Measurements from ENCODE around the gene ATP8B1.
"Not testable (repeated sequence)": the region's sequence is repeated elsewhere in the genome, so short reads cannot be mapped to it uniquely, and the experiment has no call there.

Gene ATP8B1

DNA sequence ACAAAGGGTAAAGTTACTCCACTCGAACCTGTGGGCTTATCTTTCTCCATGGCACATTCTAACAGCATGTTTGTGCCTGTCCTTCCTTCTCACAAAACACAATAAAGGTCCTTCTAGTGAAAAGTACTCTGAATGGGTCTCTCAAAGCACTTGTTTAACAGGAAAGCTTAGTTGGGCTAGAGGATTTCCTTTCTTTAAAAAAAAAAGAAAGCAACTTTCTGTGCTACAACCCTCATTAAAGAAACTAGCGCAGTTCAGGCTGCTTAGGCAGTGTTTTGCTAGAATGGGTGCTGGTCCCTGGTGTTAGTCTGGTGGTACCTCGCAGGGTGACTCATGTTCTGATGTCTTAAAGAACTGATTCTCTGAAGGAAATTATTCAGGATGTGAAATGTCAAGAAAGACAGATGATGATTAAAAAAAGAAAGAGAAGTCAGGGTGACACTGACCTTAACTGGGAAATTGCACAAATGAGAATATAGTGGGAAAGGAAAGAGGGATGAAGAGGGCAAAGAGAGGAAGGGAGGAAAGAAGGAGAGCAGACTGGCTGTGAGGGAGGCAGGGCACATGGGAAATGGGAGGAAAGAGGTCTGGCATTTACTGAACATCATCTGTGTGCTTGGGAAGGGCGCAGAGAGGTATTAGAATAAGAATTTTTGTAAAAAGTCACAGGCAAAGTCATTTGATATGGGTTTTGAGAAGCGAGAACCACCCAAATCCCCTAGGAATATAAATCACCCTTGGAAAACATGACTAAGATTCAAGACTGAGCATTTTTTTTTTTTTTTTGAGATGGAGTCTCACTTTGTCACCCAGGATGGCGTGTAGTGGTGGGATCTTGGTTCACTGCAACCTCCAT lies 74.9 kb downstream of the ATP8B1 start:
- Histone ChIP-seq H4K20me1 (peaks cover 0 to 8% (median 0%) of the 10 kb centered on the region in 11 experiments; a peak in 4 of 22 replicates), H3K4me1 (peaks cover 0 to 37% (median 23%) of the 10 kb centered on the region in 10 experiments; a peak in 18 of 20 replicates), H3K36me3 (0 out of 22 replicates have a peak, but pooled peaks cover 0 to 8% (median 0%) of the 10 kb centered on the region in 11 experiments), H3K27ac (peak overlapping the region in 5 of 11 experiments; percentile 4 to 36 (median 12); a peak in 4 of 22 replicates), H3K9ac (no peak overlapping the region), H3K27me3 (no peaks in the 10 kb centered on the region), H3K4me3 (no peak overlapping the region), H3K4me2 (peak overlapping the region in 10 of 11 experiments; percentile 4 to 78 (median 37); a peak in 18 of 22 replicates), H3K9me3 (replicated peaks in 1 of 11) (peaks cover 17 to 30% (median 23%) of the 10 kb centered on the region in 11 experiments)
- no peak for TF ChIP-seq Cebpa-rat (IDR thresholded peaks at IDR 0.05)

DNA sequence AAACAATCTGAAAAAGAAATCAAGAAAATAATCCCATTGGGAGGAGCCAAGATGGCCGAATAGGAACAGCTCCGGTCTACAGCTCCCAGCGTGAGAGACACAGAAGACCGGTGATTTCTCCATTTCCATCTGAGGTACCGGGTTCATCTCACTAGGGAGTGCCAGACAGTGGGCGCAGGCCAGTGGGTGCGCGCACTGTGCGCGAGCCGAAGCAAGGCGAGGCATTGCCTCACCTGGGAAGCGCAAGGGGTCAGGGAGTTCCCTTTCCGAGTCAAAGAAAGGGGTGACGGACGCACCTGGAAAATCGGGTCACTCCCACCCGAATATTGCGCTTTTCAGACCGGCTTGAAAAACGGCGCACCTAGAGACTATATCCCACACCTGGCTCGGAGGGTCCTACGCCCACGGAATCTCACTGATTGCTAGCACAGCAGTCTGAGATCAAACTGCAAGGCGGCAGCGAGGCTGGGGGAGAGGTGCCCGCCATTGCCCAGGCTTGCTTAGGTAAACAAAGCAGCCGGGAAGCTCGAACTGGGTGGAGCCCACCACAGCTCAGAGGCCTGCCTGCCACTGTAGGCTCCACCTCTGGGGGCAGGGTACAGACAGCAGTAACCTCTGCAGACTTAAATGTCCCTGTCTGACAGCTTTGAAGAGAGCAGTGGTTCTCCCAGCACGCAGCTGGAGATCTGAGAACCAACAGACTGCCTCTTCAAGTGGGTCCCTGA lies 83.7 kb downstream of the ATP8B1 start:
- H3K27ac ChIP-seq, H3K4me3 ChIP-seq, H3K27me3 ChIP-seq, H3K4me1 ChIP-seq, H4K20me1 ChIP-seq, H3K9ac ChIP-seq, H3K4me2 ChIP-seq: not testable (repeated sequence)
- peaks cover 0 to 13% (median 3%) of the 10 kb centered on the region in 11 experiments; a peak in 12 of 22 replicates for H3K36me3 ChIP-seq
- peaks cover 51 to 55% (median 54%) of the 10 kb centered on the region in 11 experiments for H3K9me3 ChIP-seq (replicated peaks in 1 of 11)

DNA sequence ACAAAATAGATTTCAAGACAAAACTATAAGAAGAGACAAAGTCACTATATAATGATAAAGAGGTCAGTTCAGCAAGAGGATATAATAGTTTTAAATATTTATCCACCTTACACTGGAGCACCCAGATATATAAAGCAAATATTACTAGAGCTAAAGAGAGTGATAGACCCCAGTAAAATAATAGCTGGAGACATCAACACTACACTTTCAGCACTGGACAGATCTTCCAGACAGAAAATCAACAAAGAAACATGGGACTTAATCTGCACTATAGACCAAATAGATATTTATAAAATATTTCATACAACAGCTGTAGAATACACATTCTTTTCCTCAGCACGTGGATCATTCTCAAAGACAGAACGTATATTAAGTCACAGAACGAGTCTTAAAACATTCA lies 86.6 kb downstream of the ATP8B1 start:
- TF ChIP-seq Cebpa-rat (IDR thresholded peaks at IDR 0.05) = no peak
- Histone ChIP-seq H3K27me3 (no peaks in the 10 kb centered on the region), H3K9ac (no peak overlapping the region), H3K4me2 (no peak overlapping the region), H4K20me1 (peaks cover 0 to 10% (median 0%) of the 10 kb centered on the region in 11 experiments; a peak in 4 of 22 replicates), H3K9me3 (replicated peaks in 1 of 11) (peaks cover 60 to 77% (median 69%) of the 10 kb centered on the region in 11 experiments), H3K4me3 (no peak overlapping the region), H3K4me1 (peaks cover 0 to 11% (median 0%) of the 10 kb centered on the region in 10 experiments; a peak in 7 of 20 replicates), H3K27ac (no peak overlapping the region), H3K36me3 (peaks cover 0 to 18% (median 8%) of the 10 kb centered on the region in 11 experiments; a peak in 12 of 22 replicates)

DNA sequence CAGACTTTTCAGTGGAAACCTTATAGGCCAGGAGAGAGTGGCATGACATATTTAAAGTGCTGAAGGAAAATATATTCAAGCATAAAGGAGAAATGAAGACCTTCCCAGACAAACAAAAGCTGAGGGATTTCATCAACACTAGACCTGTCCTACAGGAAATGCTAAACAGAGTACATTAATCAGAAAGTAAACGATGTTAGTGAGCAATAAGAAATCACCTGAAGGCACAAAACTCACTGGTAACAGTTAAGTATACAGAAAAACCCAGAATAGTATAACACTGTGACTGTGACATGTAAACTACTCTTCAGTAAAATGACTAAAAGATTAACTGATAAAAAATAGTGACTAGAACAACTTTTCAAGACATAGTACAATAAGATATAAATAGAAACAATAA lies 87.4 kb downstream of the ATP8B1 start:
- Histone ChIP-seq H4K20me1 (peaks cover 0 to 13% (median 0%) of the 10 kb centered on the region in 11 experiments; a peak in 4 of 22 replicates), H3K36me3 (peaks cover 0 to 18% (median 8%) of the 10 kb centered on the region in 11 experiments; a peak in 12 of 22 replicates), H3K4me2 (no peak overlapping the region), H3K4me1 (peaks cover 0 to 11% (median 0%) of the 10 kb centered on the region in 10 experiments; a peak in 7 of 20 replicates), H3K9ac (no peak overlapping the region), H3K27me3 (no peaks in the 10 kb centered on the region), H3K9me3 (replicated peaks in 1 of 11) (peaks cover 60 to 77% (median 69%) of the 10 kb centered on the region in 11 experiments), H3K4me3 (no peak overlapping the region), H3K27ac (no peak overlapping the region)
- TF ChIP-seq Cebpa-rat (IDR thresholded peaks at IDR 0.05) = no peak

DNA sequence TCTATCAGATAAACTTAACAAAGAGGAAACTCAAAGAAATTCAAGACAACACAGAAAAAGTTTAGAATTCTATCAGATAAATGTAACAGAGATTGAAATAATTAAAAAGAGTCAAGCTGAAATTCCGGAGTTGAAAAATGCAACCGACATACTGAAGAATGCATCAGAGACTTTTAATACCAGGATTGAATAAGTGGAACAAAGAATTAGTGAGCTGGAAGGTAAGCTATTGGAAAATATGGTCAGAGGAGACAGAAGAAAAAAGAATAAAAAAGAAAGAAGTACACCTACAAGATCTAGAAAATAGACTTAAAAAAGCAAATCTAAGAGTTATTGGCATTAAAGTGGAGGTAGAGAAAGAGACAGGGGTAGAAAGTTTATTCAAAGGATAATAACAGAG lies 88.0 kb downstream of the ATP8B1 start:
- no peaks in the 10 kb centered on the region for H3K27me3 ChIP-seq
- H3K4me1 ChIP-seq = peaks cover 0 to 11% (median 2%) of the 10 kb centered on the region in 10 experiments; a peak in 8 of 20 replicates
- H3K9ac ChIP-seq = no peak overlapping the region
- no peak for TF ChIP-seq Cebpa-rat (IDR thresholded peaks at IDR 0.05)
- no peak overlapping the region for H3K4me2 ChIP-seq
- peaks cover 0 to 18% (median 8%) of the 10 kb centered on the region in 11 experiments; a peak in 12 of 22 replicates for H3K36me3 ChIP-seq
- H3K27ac ChIP-seq = no peak overlapping the region
- no peak overlapping the region for H3K4me3 ChIP-seq
- H3K9me3 ChIP-seq (replicated peaks in 1 of 11) = peaks cover 60 to 77% (median 69%) of the 10 kb centered on the region in 11 experiments
- peaks cover 0 to 13% (median 0%) of the 10 kb centered on the region in 11 experiments; a peak in 4 of 22 replicates for H4K20me1 ChIP-seq

DNA sequence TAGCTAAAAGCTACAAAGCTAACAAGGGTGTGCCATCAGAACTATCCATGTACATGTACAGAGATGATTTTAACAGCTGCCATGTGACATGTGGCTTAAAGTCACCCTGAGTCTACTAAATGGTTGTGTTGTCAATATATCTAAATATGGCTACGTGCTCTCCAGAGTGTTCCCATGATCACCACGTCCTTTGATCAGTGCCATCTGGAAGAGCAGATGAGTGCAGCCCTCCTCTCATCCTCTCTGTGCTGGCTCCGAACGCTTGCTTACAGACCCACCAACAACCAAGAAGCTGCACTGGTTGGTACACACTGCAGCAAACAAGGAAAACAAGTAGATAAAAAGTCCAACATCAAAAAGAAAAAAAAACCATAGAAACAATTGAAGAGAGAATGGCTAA lies 92.9 kb downstream of the ATP8B1 start:
- Histone ChIP-seq H3K4me1 (peaks cover 0 to 11% (median 6%) of the 10 kb centered on the region in 10 experiments; a peak in 8 of 20 replicates), H3K27me3 (no peaks in the 10 kb centered on the region), H3K36me3 (peaks cover 0 to 18% (median 9%) of the 10 kb centered on the region in 11 experiments; a peak in 14 of 22 replicates), H3K9ac (no peak overlapping the region), H3K4me2 (peak overlapping the region in 1 of 11 experiments; percentile 12; a peak in 1 of 22 replicates), H3K9me3 (replicated peaks in 1 of 11) (peaks cover 17 to 42% (median 31%) of the 10 kb centered on the region in 11 experiments), H3K27ac (no peak overlapping the region), H4K20me1 (peaks cover 0 to 32% (median 0%) of the 10 kb centered on the region in 11 experiments; a peak in 6 of 22 replicates), H3K4me3 (no peak overlapping the region)
- TF ChIP-seq Cebpa-rat (IDR thresholded peaks at IDR 0.05) = no peak

DNA sequence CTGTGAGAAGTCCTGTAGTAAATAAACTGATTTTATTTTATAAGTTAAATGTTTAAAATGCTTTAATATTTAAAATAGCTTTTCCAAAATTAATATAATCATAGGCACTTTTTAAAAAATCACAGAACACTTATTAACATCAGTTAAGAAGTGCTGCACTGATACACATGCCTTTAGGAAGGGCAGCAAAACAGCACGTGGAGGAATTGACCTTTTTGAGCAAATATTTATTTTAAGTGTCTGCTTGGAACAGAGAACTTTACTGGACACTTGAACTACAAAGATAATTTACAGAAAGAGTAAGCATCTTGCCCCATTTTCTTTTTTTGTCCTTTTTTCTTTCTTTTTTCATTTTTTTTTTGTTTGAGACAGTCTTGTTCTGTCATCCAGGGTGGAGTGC lies 93.8 kb downstream of the ATP8B1 start:
- Histone ChIP-seq H3K36me3 (peaks cover 0 to 11% (median 4%) of the 10 kb centered on the region in 11 experiments; a peak in 14 of 22 replicates), H3K9me3 (replicated peaks in 1 of 11) (peaks cover 8 to 33% (median 22%) of the 10 kb centered on the region in 11 experiments), H3K4me3 (no peak overlapping the region), H3K27ac (no peak overlapping the region), H4K20me1 (peaks cover 0 to 41% (median 0%) of the 10 kb centered on the region in 11 experiments; a peak in 6 of 22 replicates), H3K4me1 (peaks cover 0 to 11% (median 6%) of the 10 kb centered on the region in 10 experiments; a peak in 8 of 20 replicates), H3K4me2 (no peak overlapping the region), H3K27me3 (no peaks in the 10 kb centered on the region), H3K9ac (no peak overlapping the region)
- no peak for TF ChIP-seq Cebpa-rat (IDR thresholded peaks at IDR 0.05)

DNA sequence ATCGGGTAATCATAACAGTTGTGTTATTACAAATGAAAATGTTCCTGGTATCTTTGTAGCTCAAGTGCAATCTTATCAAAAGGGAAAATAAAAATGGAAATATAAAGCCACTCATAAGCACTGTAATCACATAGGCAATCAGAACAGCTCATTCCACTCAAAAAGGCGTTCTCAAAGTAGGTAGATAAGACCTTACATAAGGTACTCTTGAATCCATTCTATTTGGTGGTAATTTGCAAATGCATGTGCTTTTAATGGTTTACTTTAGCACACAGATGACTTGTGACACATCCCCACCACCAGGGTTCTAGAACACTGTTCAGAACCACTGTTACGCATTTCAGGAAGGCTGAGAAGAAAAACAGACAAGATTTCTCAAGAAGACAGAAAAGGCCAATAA lies 94.8 kb downstream of the ATP8B1 start:
- Histone ChIP-seq H3K27me3 (no peaks in the 10 kb centered on the region), H3K4me2 (no peak overlapping the region), H3K9ac (no peak overlapping the region), H3K27ac (no peak overlapping the region), H4K20me1 (peaks cover 0 to 42% (median 0%) of the 10 kb centered on the region in 11 experiments; a peak in 7 of 22 replicates), H3K36me3 (peaks cover 0 to 4% (median 0%) of the 10 kb centered on the region in 11 experiments; a peak in 2 of 22 replicates), H3K4me3 (no peak overlapping the region), H3K4me1 (peaks cover 0 to 11% (median 6%) of the 10 kb centered on the region in 10 experiments; a peak in 8 of 20 replicates), H3K9me3 (replicated peaks in 1 of 11) (peaks cover 0 to 23% (median 12%) of the 10 kb centered on the region in 11 experiments; a peak in 14 of 22 replicates)
- TF ChIP-seq Cebpa-rat (IDR thresholded peaks at IDR 0.05) = no peak

All from BLaER1 treated with 17β-estradiol and CSF1 and Interleukin-3, amounts not matched to agents 10 nM and 100 nM (cell line).